IPS-15b (cell line): ENCODE results near the gene HDAC3.

Experiments
- H3K27me3 ChIP-seq: one replicate; pipeline ENCODE4 v1.6.1; 2013; ENCODE audit warnings: low read length; ENCODE audit not compliant: control insufficient read depth, insufficient read depth
- H3K36me3 ChIP-seq: one replicate; pipeline ENCODE4 v1.6.1; 2013; ENCODE audit warnings: low read length; ENCODE audit not compliant: control insufficient read depth, insufficient read depth
- H3K4me1 ChIP-seq: one replicate; pipeline ENCODE4 v1.6.1; 2013; ENCODE audit warnings: mild to moderate bottlenecking, low read length; ENCODE audit not compliant: control insufficient read depth, insufficient read depth
- H3K4me3 ChIP-seq: one replicate; pipeline ENCODE4 v1.5.1; 2013; ENCODE audit warnings: low read depth, low read length
- H3K9ac ChIP-seq: one replicate; pipeline ENCODE4 v1.6.1; 2013; ENCODE audit warnings: low read depth, mild to moderate bottlenecking, low read length
- H3K9me3 ChIP-seq: one replicate; pipeline ENCODE4 v1.6.1; 2013; ENCODE audit warnings: mild to moderate bottlenecking, low read length; ENCODE audit not compliant: control insufficient read depth, insufficient read depth

The HDAC3 gene

DNA sequence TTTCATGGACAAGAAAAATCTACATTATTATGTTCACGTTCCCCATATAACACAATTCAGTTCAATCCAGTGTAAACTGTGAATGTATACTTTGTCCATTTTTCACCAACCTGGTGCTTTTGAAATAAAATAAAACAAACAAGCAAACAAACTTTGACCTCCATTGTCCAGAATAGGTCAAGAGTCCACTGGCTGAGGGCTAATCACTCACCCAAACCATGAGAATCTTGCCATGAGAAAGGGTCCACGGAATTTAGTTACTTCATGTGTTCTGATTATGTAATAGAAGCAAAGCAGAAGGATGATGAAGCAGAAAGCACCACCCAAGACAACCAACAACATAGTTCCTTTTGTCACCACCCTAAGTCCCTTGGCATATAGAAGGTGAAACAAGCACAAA, 46.5 kb downstream of the HDAC3 start:
- H3K9me3 ChIP-seq, result no peaks in the 10 kb centered on the region
- H3K4me1 ChIP-seq, result no peaks in the 10 kb centered on the region
- no peak overlapping the region for H3K9ac ChIP-seq
- H3K36me3 ChIP-seq, result peaks cover 6% of the 10 kb centered on the region
- H3K4me3 ChIP-seq, result no peak overlapping the region
- H3K27me3 ChIP-seq, result no peaks in the 10 kb centered on the region

- Histone ChIP-seq H3K9me3 (no peaks in the 10 kb centered on the region), H3K36me3 (peaks cover 12% of the 10 kb centered on the region), H3K27me3 (no peaks in the 10 kb centered on the region), H3K4me3 (no peak overlapping the region), H3K4me1 (no peaks in the 10 kb centered on the region), H3K9ac (no peak overlapping the region)
Measured at GRCh38 chr5:141586246-141586645, 50.4 kb downstream of the HDAC3 start.

- Histone ChIP-seq H3K36me3 (peaks cover 12% of the 10 kb centered on the region), H3K9ac (no peak overlapping the region), H3K4me3 (no peak overlapping the region), H3K4me1 (no peaks in the 10 kb centered on the region), H3K9me3 (no peaks in the 10 kb centered on the region), H3K27me3 (no peaks in the 10 kb centered on the region)
Measured at GRCh38 chr5:141585594-141585993, 51.1 kb downstream of the HDAC3 start.

- no peaks in the 10 kb centered on the region for H3K4me1 ChIP-seq
- H3K36me3 ChIP-seq, result peaks cover 39% of the 10 kb centered on the region
- no peaks in the 10 kb centered on the region for H3K9me3 ChIP-seq
- H3K27me3 ChIP-seq, result no peaks in the 10 kb centered on the region
- no peak overlapping the region for H3K4me3 ChIP-seq
- H3K9ac ChIP-seq, result no peak overlapping the region
Measured at GRCh38 chr5:141574122-141574510, 62.5 kb downstream of the HDAC3 start.

- no peaks in the 10 kb centered on the region for H3K27me3 ChIP-seq
- H3K4me1 ChIP-seq, result no peaks in the 10 kb centered on the region
- H3K4me3 ChIP-seq, result no peak overlapping the region
- H3K9me3 ChIP-seq, result no peaks in the 10 kb centered on the region
- peaks cover 37% of the 10 kb centered on the region for H3K36me3 ChIP-seq
- H3K9ac ChIP-seq, result no peak overlapping the region
Measured at GRCh38 chr5:141573489-141574121, 63.0 kb downstream of the HDAC3 start.
